GM19372 (cell line): ENCODE data around the gene CDC5L.
"Not testable (repeated sequence)": the region's sequence is repeated elsewhere in the genome, so short reads cannot be mapped to it uniquely, and the experiment has no call there.

Experiments used
- ATAC-seq: cut with Tn5 transposase; IDR thresholded peaks from one replicate; pipeline ENCODE4 v1.9.1; 2021; ENCODE audit warnings: mild to moderate bottlenecking, low read depth, moderate library complexity; ENCODE audit not compliant: unreplicated experiment

CDC5L gene

DNA sequence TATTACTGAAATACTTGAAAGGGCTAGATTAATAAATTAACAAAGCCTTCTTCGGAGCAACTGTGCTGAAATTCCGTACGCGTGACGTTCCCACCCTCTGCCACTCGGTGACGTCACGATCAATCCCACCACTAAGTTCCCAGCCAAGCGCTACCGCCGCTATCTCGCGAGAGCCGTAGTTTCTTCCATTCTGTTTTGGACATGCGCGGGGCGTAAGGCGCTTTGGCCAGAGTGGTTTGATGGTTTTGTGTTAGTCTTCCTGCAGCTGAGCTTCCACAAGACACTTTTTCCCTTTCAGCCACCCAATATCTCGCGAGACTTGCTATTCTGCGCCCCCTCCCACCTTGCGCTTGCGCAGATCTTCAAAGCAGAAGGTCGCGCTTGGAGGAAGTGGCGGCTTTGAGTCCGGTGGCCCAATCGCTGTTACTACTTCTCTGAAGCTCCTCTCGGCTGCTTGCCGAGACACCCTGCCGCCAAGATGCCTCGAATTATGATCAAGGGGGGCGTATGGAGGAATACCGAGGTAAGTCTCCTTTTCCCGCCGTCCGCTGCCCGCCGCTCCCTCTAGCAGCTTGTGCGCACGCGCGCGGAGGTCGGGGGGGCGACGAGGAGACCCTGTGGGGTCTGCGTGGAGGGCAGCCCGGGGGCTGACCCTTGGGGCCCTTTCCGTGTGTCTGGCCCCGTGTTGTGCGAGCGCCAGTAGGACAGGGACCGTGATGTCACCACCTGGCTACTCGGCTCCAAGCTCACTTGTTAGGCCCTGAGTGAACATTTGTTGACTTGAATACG is at the start of gene CDC5L:
CDC5L (plus strand) TSS at position 361 of the 789 bp plus-strand sequence; CDS start at position 479, 118 bp downstream.
- peak; percentile 87 for ATAC-seq

DNA sequence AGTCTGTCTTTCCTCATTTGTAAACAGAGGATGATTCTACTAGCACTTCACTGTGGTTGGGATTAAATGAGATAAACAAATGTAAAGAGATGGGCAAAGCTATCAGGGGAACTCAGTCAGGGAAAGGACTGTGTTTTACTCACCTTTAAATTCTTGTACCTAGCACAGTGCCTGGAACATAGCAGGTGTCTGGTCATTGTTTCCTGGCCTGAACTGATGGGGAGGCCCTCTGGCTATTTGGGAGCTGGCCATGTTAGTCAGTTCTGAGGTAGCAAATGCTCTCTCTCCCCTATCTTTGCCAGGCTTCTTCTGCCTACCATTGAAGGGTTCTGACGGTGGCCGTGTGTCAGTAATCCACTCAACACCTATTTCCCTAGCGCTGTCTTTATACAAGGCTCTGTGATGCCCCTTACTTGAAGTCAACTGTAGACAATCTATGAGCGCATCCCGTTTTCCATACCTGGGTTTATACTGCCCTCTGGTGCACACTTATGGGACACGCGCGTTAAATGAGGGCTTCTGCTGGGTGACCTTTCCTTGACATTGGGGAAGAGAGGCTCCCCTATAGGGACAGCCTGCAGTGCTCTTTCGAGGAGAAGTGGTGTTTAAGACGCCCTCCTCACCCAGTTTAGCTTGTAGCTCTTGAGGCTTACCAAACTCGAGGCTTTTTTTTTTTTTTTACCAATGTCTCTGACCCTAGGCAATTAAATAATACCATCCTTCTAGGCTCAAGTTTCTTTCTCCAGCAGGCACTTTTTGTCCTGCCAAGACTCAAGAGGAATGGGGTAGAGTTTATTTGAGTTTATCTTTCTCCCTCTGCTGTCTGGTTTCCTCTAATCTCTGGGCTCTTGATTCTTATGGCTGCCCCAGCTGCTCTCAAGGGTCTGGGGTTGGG is 49.0 kb upstream of the CDC5L start:
- ATAC-seq: peak; percentile 59

DNA sequence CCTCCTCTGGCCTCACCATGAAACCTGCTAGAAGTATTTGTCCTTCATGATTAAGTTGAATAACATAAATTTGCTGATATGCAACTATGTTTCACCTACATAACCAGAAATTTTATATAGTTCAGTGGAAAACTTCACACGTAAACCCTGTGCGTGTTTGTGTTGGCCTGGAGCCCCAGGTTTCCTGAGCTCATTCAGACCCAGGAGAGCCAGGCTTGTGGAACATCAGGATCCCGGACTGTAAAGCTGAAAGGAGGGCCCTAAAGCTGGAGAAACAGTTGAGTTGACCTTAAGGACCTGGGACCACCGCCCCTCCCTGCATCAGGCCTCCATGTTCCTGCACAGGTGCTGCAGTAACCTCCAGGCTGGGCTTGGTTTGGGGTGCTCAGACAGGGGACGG is 48.2 kb upstream of the CDC5L start:
- ATAC-seq: no peak

DNA sequence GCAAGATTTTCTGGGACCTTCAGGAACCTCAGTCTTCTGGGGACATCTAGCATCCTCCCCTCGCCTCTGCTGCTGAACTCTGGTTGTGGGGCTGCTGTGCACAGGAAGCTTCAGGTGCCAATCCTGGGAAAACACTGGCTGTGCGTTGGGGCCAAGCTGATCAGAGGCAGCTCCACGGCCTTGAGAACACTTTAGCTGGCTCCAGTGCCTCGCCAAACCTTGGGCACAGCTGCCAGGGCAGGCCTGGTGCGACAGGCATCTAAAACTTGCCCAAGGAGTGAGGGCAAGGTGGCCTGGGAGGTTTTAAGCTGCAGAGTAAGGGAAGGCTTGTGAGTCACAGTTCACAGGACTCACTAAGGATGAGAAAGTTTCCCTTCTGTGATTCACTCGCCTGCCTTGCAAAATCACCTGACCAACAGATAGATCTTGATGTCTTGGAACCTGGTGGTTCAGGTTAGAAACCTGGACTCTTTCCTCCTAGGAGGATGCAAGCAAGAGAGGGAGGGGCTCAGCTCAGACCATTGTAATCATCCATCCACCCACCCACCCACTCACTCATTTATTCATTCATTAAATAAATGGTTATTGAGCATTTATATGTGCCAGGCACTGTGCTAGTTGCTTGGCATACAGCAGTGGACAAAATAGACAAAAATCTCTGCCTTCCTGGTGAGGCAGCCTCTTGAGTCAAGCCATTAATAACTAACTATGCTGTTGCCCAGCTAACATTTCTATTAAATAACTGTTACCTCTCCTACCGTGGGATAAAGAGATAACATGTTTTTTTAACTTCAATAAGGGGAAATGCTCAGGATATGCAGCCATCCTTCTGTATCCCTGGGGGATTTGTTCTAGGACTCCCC is 47.5 kb upstream of the CDC5L start:
- no peak for ATAC-seq

DNA sequence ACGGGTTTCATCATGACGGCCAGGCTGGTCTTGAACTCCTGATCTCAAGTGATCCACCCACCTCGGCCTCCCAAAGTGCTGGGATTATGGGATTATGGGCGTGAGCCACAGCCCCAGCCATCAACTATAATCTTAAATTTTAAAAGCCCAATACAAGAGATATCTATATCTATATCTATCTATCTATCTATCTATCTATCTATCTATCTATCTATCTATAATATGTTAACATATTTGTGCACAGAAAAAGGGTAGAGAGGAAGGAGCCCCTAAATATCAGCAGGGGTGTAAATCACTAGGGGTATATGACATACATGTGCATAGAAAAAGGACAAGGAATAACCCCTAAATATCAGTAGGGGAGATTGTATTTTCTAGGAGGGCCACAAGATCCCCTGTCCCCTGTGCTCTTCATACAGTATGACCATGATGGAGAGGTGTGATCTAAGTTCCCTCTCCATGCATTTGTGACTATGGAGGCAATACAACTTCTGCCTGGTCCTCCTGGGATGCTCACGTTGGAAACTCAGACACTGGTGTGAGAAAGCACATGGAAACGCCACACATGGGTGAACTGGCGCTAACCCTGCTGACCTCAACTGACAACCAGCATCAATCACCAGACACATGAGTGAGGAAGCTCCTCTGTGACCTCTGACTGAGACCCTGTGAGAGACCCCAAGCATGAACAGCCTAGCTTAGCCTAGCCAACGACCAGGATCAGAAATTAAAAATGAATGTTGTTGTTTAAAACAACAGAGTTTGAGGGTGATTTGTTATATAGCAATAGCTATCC is 46.2 kb upstream of the CDC5L start:
- no peak for ATAC-seq

DNA sequence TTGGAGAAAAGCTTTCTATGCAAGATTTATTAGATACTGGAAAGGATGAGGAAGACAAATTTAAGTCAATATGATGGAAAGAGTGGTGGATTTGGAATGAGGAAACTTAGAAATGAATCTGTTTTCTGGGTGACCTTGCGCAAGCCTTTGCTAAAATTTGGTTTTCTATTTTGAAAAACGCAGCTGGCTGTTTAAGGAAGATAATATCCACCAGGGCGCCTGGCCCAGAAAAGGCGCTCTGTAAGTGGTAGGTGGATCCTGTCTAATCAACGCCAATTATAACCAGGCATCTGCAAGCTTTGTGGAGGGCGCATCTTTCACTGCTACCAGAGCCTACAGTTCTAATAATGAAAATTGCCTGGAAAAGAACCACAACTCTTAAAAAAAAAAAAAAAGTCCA is 45.5 kb upstream of the CDC5L start:
- no peak for ATAC-seq

DNA sequence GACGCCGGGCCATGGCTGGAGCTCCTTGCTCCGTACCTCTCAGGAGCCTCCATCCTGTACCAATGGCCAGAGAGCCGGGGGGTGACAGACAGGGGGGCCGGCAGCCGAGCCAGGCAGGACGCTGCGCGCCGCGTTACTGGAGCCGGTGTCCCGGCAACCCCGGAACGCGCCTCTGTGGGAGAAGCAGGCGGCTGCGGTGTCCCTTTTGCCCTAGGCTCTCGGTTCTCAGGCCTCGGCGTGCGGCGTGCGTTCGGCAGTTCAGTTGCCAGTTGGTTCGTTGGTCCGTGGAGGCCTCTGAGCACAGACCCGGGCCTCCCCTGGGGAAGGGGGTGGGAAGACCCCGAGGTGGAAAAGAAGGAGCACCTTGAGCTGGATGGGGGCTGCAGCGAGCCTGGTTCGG is 45.0 kb upstream of the CDC5L start, which contains the start of gene SPATS1:
SPATS1 (plus strand) TSS at position 162 of the 400 bp plus-strand sequence. CDS start 446 bp downstream, outside the sequence.
- no peak for ATAC-seq

DNA sequence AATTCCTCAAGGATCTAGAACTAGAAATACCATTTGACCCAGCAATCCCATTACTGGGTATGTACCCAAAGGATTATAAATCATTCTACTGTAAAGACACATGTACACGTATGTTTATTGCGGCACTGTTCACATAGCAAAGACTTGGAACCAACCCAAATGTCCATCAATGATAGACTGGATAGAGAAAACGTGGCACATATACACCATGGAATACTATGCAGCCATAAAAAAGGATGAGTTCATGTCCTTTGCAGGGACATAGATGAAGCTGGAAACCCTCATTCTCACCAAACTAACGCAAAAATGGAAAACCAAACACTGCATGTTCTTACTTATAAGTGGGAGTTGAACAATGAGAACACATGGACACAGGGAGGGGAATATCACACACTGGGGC is 40.7 kb upstream of the CDC5L start:
- not testable (repeated sequence) for ATAC-seq

DNA sequence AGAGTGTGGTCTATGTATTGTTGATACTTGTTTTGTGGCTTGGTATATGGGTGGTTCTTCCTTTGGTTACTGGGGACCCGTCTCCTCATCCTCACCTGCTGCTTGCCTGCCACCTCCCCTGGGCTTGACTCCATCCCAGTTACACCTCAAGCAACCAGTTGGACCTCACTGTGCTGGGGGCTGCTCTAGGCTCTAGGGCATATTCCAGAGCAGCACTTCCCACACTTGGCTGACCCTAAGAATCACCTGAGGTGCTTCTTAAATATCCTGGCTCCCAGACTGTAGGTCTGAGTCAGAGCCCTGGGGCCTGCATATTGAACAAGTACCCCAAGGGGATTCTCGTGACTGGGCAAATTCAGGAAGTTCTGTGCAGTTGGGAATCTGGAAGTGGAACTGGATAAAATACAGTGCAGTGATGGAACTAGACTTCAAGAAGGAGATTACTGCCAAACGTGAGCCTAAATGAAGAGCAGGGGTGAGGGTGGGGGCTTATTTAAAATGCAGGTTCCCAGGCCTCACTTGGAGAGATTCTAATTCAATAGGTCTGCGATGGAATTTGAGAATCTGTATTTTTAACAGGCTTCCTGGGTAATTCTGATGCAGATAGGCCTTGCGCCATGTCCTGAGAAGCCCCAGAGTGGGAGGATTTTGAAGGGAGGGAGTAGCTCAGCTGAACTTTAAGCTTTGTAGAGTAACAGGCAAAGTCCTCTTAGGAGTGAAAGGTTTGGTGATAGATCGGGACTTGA is 37.4 kb upstream of the CDC5L start:
- ATAC-seq: no peak

DNA sequence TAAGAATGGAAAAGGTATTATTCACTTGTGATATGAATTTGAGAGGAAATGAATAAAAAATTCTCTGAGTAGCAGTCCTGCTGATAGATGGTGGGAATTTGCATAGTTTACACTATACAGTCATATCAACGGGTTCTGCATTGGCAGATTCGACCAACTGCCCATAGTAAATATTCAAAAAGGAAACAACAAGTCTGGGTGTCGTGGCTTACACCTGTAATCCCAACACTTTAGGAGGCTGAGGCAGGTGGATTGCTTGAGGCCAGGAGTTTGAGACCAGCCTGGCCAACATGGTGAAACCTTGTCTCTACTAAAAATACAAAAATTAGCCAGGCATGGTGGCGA is 36.9 kb upstream of the CDC5L start:
- not testable (repeated sequence) for ATAC-seq

DNA sequence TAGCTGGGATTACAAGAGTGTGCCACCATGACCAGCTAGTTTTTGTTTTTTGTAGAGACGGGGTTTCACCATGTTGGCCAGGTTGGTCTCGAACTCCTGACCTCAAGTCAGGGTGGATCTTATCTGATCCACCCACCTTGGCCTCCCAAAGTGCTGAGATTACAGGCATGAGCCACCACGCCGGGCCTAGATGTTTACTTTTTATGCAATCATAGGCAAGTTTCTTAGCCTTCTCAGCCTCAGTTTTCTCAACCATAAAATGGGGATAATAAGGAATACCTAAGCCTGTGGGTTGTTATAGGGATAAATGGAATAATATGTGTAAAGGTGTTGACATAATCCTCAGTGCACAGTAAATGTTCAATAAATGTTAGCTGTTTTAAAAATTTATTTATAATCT is 35.2 kb upstream of the CDC5L start:
- ATAC-seq: no peak

DNA sequence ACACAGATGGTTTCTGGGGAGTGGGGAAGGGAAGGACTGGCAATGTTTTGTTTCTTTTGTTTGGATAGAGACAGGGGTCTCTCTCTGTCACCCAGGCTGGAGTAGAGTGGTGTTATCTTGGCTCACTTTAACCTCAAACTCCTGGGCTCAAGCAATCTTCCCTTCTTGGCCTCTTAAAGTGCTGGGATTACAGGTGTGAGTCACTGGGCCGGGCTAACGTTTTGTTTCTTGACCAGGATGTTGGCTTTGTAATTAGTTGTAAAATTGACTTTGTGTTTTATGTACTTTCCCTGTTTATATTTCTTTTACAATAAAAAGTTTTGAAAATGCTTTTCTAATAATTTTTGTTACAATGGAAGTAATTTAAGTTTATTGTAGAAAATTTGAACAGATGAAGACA is 34.2 kb upstream of the CDC5L start:
- no peak for ATAC-seq

DNA sequence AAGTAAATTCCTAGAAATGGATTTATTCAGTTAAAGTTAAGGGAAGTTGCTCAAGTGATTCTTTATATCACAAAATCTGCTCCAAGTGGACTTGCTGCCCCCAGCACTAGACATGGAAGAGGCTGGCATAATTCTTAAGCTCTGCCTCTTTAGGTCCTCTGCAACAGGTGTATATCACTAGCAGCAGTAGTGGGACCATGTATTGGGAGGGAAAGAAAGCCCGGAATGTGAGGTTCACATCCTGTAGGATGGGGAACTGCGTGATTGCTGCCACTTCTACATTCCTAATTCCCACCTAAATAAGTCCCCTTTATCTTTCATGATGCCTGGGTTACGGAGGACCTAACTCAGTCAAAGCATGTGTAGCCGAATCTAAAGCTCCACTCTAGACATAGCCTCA is 31.9 kb upstream of the CDC5L start:
- no peak for ATAC-seq

DNA sequence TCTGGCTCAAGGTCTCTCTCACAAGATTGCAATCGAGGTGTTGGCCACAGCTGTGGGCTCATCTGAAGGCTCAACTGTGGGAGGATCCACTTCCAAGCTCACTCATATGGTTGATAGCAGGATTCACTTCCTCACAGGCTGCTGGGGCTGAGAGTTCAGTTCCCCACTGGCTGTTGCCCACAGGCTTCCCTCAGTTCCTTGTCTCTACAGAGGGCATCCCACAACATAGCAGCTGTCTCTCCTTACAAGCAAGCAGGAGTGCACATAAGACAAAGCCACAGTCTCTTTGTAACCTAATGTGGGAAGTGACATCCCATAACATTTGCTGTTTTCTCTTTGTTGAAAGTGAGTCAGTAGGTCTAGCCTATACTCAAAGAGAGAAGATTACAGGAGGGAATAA is 31.0 kb upstream of the CDC5L start:
- ATAC-seq: no peak

DNA sequence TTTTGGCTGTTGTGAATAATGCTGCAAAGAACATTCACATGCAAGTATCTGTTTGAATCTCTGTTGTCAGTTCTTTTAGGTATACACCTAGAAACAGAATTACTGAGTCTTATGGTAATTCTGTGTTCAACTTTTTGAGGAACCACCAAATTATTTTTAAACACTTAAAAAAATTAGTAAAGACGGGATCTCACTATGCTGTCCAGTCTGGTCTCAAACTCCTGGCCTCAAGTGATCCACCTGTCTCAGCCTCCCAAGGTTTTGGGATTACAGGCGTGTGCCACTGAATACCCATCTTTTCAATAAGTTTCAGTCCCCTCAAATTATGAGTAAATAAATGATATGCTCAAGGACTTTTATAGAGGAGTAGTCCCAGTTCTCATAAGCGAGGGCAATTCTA is 27.5 kb upstream of the CDC5L start:
- no peak for ATAC-seq

DNA sequence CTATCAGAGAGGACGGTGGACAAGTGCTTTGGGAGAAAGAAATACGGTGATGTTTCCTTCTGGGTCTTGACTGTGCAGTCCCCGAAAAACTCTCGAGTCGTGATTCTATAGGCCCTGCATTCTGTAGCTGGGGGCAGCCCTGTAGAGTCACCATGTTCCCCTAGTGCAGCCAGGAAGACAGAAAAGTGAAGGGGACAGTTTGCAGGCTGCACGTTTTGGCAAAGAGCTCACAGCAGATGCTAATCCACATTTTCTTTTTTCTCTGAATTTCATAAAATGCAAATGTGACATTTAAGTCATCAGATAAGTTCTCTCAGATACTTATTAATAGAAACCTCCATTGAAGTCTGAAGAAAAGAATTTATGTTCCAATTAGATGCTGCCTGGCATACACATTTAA is 25.6 kb upstream of the CDC5L start:
- ATAC-seq: no peak

DNA sequence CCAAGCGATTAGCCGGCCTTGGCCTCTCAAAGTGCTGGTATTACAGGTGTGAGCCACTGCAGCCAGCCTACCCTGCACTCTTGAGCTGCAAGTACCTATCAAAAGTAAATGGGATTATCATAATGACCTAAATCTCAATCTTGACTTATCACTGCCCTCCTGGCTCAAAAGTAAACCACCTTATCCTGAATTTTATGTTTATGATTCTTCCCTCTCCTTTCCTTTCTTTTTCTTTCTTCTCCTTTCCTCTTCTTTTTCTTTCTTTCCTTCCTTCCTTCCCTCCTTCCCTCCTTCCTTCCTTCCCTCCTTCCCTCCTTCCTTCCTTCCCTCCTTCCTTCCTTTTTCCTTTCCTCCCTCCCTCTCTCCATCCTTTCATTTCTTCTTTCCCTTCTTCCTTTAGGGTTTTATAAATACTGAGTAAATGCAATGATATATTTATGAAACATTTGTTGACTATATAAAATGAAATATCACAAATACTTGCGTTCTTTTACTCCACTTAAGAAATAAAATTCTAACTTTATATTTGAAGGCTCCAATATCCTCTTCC is 24.1 kb upstream of the CDC5L start:
- ATAC-seq: no peak

DNA sequence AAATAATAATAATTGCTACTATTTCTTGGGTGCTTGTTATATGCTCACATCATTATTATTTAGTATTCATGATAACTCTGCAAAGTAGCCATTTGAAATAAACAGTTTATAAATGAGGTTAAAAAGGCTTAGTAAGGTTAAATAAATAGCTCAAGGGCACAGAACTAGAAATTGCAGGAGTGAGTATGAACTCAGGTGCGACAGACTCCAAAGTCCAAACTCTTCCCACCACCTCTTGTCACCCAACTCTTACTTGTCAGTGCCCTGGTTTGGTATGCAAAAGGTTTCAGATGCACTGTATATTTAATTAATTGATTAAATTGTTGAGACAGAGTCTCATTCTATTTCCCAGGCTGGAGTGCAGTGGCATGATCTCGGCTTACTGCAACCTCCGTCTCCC is 20.7 kb upstream of the CDC5L start:
- ATAC-seq: no peak

DNA sequence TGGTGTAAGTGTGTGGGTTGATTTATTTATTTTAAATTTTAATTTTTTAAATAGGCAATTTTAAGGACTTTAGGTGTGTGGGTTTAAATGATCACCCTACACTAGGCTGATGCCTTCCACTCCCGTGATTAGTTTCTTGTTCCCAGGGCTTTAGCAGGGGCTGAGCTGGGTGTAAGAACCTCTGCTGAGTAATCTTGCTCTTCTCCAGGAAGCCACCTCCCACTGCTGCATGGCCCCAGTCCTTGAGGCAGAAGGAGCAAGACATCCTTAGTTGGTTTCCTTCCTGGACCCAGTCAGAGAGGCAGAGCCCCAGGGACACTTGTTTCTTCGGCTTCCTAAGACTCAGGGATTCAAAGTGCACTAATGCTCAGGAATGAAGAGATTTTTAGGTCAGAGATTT is 19.8 kb upstream of the CDC5L start:
- ATAC-seq: no peak
